Measurements from ENCODE around the gene TRIM72. TPM values are rescaled to one million over a fixed set of nuclear protein-coding genes. Genes with fewer than 3 reads are reported as not detected.
"Not testable (repeated sequence)": the region's sequence is repeated elsewhere in the genome, so short reads cannot be mapped to it uniquely, and the experiment has no call there.

TRIM72 gene
- total RNA-seq, 1 experiment from 2014 or later, result 0.08 TPM

DNA sequence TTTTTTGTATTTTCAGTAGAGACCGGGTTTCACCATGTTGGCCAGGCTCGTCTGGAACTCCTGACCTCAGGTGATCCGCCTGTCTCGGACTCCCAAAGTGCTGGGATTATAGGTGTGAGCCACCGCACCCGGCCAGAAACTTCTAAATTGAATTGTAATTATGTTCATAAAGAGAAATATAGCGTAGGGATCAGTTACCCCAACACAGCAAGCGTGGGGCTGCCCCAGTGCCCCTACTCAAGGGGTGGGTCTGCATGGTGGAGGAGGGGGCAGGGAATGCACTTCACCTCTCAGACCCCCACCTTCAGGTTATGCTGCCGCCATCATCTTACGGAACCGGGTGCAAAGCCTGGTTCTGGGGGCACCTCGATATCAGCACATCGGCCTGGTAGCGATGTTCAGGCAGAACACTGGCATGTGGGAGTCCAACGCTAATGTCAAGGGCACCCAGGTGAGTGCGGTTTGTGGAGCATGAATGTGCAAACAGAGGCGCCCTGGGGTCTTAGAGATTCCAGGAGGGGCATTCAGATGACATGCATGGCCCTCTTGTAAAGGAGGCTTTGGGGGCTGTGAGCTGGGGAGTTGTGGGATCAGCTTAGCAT lies 63.8 kb downstream of the TRIM72 start:
- Histone ChIP-seq H3K4me3 (ENCODE audit: low read depth in 2 of 2, low read length in 2 of 2) (no peak overlapping the region), H3K9me3 (ENCODE audit: control insufficient read depth, insufficient read depth, low read depth, low read length) (no peaks in the 10 kb centered on the region), H3K36me3 (ENCODE audit: control insufficient read depth, insufficient read depth, low read length) (no peaks in the 10 kb centered on the region), H3K27me3 (ENCODE audit: control insufficient read depth, insufficient read depth, low read length) (no peaks in the 10 kb centered on the region), H3K4me1 (ENCODE audit: control insufficient read depth, insufficient read depth, low read length) (no peaks in the 10 kb centered on the region), H3K27ac (ENCODE audit: low read length) (no peak overlapping the region)
- DNase-seq (ENCODE audit: low read depth, low spot score) (no peak), ATAC-seq (no peak)
- intact Hi-C loops (cut with micrococcal nuclease; ENCODE audit: unreplicated experiment), result no loop called here
- ChIA-PET CTCF (no interaction called here), POLR2A (no interaction called here)
- in situ Hi-C loops (cut with HindIII; ENCODE audit: low pct_unique_long_range_greater_than_20kb, low sequenced_read_pairs), result no loop called here
- TF ChIP-seq TCF7L2 (IDR thresholded peaks at IDR 0.05; ENCODE audit: low read depth, low read length) (no peak), SIN3A (IDR thresholded peaks at IDR 0.05; ENCODE audit: borderline replicate concordance, insufficient read depth, low read depth, low read length) (no peak), POLR2AphosphoS5 (IDR thresholded peaks at IDR 0.05; ENCODE audit: low read depth, low read length) (no peak)
- TF ChIP-seq, protein P1, sequence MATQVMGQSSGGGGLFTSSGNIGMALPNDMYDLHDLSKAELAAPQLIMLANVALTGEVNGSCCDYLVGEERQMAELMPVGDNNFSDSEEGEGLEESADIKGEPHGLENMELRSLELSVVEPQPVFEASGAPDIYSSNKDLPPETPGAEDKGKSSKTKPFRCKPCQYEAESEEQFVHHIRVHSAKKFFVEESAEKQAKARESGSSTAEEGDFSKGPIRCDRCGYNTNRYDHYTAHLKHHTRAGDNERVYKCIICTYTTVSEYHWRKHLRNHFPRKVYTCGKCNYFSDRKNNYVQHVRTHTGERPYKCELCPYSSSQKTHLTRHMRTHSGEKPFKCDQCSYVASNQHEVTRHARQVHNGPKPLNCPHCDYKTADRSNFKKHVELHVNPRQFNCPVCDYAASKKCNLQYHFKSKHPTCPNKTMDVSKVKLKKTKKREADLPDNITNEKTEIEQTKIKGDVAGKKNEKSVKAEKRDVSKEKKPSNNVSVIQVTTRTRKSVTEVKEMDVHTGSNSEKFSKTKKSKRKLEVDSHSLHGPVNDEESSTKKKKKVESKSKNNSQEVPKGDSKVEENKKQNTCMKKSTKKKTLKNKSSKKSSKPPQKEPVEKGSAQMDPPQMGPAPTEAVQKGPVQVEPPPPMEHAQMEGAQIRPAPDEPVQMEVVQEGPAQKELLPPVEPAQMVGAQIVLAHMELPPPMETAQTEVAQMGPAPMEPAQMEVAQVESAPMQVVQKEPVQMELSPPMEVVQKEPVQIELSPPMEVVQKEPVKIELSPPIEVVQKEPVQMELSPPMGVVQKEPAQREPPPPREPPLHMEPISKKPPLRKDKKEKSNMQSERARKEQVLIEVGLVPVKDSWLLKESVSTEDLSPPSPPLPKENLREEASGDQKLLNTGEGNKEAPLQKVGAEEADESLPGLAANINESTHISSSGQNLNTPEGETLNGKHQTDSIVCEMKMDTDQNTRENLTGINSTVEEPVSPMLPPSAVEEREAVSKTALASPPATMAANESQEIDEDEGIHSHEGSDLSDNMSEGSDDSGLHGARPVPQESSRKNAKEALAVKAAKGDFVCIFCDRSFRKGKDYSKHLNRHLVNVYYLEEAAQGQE (IDR thresholded peaks at IDR 0.05; ENCODE audit: insufficient read depth in 1 of 2, low read depth in 2 of 2, low read length in 1 of 2), result no peak
- TF ChIP-seq, protein P2, sequence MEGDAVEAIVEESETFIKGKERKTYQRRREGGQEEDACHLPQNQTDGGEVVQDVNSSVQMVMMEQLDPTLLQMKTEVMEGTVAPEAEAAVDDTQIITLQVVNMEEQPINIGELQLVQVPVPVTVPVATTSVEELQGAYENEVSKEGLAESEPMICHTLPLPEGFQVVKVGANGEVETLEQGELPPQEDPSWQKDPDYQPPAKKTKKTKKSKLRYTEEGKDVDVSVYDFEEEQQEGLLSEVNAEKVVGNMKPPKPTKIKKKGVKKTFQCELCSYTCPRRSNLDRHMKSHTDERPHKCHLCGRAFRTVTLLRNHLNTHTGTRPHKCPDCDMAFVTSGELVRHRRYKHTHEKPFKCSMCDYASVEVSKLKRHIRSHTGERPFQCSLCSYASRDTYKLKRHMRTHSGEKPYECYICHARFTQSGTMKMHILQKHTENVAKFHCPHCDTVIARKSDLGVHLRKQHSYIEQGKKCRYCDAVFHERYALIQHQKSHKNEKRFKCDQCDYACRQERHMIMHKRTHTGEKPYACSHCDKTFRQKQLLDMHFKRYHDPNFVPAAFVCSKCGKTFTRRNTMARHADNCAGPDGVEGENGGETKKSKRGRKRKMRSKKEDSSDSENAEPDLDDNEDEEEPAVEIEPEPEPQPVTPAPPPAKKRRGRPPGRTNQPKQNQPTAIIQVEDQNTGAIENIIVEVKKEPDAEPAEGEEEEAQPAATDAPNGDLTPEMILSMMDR (IDR thresholded peaks at IDR 0.05), result no peak
- no TSS peak for BruUV-seq (replicated peaks)

DNA sequence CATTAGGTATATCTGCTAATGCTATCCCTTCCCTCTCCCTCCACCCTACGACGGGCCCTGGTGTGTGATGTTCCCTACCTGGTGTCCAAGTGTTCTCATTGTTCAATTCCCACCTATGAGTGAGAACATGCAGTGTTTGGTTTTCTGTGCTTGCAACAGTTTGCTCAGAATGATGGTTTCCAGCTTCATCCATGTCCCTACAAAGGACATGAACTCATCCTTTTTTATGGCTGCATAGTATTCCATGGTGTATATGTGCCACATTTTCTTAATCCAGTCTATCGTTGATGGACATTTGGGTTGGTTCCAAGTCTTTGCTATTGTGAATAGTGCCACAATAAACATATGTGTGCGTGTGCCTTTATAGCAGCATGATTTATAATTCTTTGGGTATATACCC lies 64.9 kb downstream of the TRIM72 start:
- H3K4me1 ChIP-seq (ENCODE audit: control insufficient read depth, insufficient read depth, low read length); CTCF ChIA-PET; H3K27me3 ChIP-seq (ENCODE audit: control insufficient read depth, insufficient read depth, low read length); H3K9me3 ChIP-seq (ENCODE audit: control insufficient read depth, insufficient read depth, low read depth, low read length); H3K36me3 ChIP-seq (ENCODE audit: control insufficient read depth, insufficient read depth, low read length); ATAC-seq; intact Hi-C loops (cut with micrococcal nuclease; ENCODE audit: unreplicated experiment); H3K4me3 ChIP-seq (ENCODE audit: low read depth in 2 of 2, low read length in 2 of 2); H3K27ac ChIP-seq (ENCODE audit: low read length); in situ Hi-C loops (cut with HindIII; ENCODE audit: low pct_unique_long_range_greater_than_20kb, low sequenced_read_pairs); POLR2A ChIA-PET; BruUV-seq (replicated peaks); DNase-seq (ENCODE audit: low read depth, low spot score): not testable (repeated sequence)

Other genes starting within 250 kb of the TRIM72 start
- 5.4 TPM for gene HSD3B7, start 228.9 kb upstream of the TRIM72 start, total RNA-seq (2021; ENCODE audit: unreplicated experiment)
- 3.7 TPM for gene STX1B, start 203.5 kb upstream of the TRIM72 start, total RNA-seq (2021; ENCODE audit: unreplicated experiment)
- gene STX4, start 180.6 kb upstream of the TRIM72 start, total RNA-seq (2021; ENCODE audit: unreplicated experiment), result 65.2 TPM
- 21.5 TPM for gene ZNF668, start 139.9 kb upstream of the TRIM72 start, total RNA-seq (2021; ENCODE audit: unreplicated experiment)
- 26.8 TPM for gene ZNF646, start 139.7 kb upstream of the TRIM72 start, total RNA-seq (2021; ENCODE audit: unreplicated experiment)
- gene PRSS53, start 125.2 kb upstream of the TRIM72 start, total RNA-seq (2021; ENCODE audit: unreplicated experiment), result 3.4 TPM
- gene VKORC1, start 119.3 kb upstream of the TRIM72 start, total RNA-seq (2021; ENCODE audit: unreplicated experiment), result 109 TPM
- gene BCKDK, start 105.7 kb upstream of the TRIM72 start, total RNA-seq (2021; ENCODE audit: unreplicated experiment), result 60.4 TPM
- gene KAT8, start 96.5 kb upstream of the TRIM72 start, total RNA-seq (2021; ENCODE audit: unreplicated experiment), result 48.3 TPM
- 0.15 TPM for gene PRSS8, start 78.4 kb upstream of the TRIM72 start, total RNA-seq (2021; ENCODE audit: unreplicated experiment)
- gene PRSS36, start 64.1 kb upstream of the TRIM72 start, total RNA-seq (2021; ENCODE audit: unreplicated experiment), result 0.23 TPM
- gene FUS, start 34.0 kb upstream of the TRIM72 start, total RNA-seq (2021; ENCODE audit: unreplicated experiment), result 441 TPM
- gene PYCARD, start 11.4 kb upstream of the TRIM72 start, total RNA-seq (2021; ENCODE audit: unreplicated experiment), result 99.4 TPM
- gene PYDC1, start 3.0 kb downstream of the TRIM72 start, total RNA-seq (2021; ENCODE audit: unreplicated experiment), result not detected
- gene ITGAM, start 45.9 kb downstream of the TRIM72 start, total RNA-seq (2021; ENCODE audit: unreplicated experiment), result 1.3 TPM
- gene ITGAX, start 141.1 kb downstream of the TRIM72 start, total RNA-seq (2021; ENCODE audit: unreplicated experiment), result 0.49 TPM
- gene ITGAD, start 179.2 kb downstream of the TRIM72 start, total RNA-seq (2021; ENCODE audit: unreplicated experiment), result not detected
- not detected for gene COX6A2, start 214.2 kb downstream of the TRIM72 start, total RNA-seq (2021; ENCODE audit: unreplicated experiment)
- 0.41 TPM for gene ZNF843, start 228.7 kb downstream of the TRIM72 start, total RNA-seq (2021; ENCODE audit: unreplicated experiment)
- 19.8 TPM for gene ARMC5, start 245.4 kb downstream of the TRIM72 start, total RNA-seq (2021; ENCODE audit: unreplicated experiment)